HCT116 (cell line): ENCODE measurements around the gene ZNF581. TPM values are rescaled to one million over a fixed set of nuclear protein-coding genes. Genes with fewer than 3 reads are reported as not detected.

Experiments
- ATAC-seq: fragments of 200-7000 bp; cut with Tn5 transposase; 2 replicates; pipeline ENCODE4 v1.9.1; 2020; ENCODE audit warnings: mild to moderate bottlenecking, moderate library complexity
- BruUV-seq: library from RNA; stranded (reverse); fragments of 400-500 nt; replicated peaks from 2 replicates; lab custom pipeline; 2021; lab: Mats Ljungman, UMichigan
- CTCF ChIA-PET: fragments of 300-600 bp; sonication (Branson Sonifier 250); formaldehyde crosslinking; loops from one replicate; lab custom pipeline; 2021; ENCODE audit warnings: antibody characterized with exemption; lab: Charles Lee
- POLR2A ChIA-PET: fragments of 300-600, 350-600 bp; sonication (Branson Sonifier 250); formaldehyde crosslinking; loops from one replicate; lab custom pipeline; 2021; ENCODE audit warnings: antibody characterized with exemption; lab: Charles Lee
- RAD21 ChIA-PET, 2 experiments: fragments of 300-600 bp; sonication (Branson Sonifier 250); formaldehyde crosslinking; loops; one replicate each; lab custom pipeline; 2023; ENCODE audit warnings: low total read pairs in 2 of 2; ENCODE audit not compliant: uncharacterized antibody in 2 of 2, unreplicated experiment in 2 of 2, low non-redundant PET in 1 of 2; lab: Charles Lee
- DNase-seq: peaks from one replicate; pipeline ENCODE4 v3.0.0-alpha.2; 2010; ENCODE audit warnings: low read depth, low spot score
- H2AFZ ChIP-seq: fragments of 200-600 bp; shearing (Covaris generic), sonication (generic); 2 replicates; pipeline ENCODE4 v1.6.1; 2017; ENCODE audit warnings: low read depth, mixed run types, mixed read lengths, antibody characterized with exemption, low read length; ENCODE audit not compliant: poor library complexity, severe bottlenecking
- H3K27ac ChIP-seq: 2 replicates; pipeline ENCODE4 v1.5.1; 2012; ENCODE audit warnings: low read depth, low read length
- H3K27me3 ChIP-seq: fragments of 200-600 bp; sonication (generic); 2 replicates; pipeline ENCODE4 v1.6.1; 2016; ENCODE audit warnings: mixed run types, low read length, mixed read lengths; ENCODE audit not compliant: insufficient read depth
- H3K36me3 ChIP-seq, 2 experiments: fragments of 200-500 bp in 1 of 2; fragments of 200-600 bp in 1 of 2; sonication (Bioruptor generic) in 1 of 2; sonication (generic) in 1 of 2; 2 replicates each; pipeline versions ENCODE4 v1.5.1 to v1.6.1; 2014 to 2016; ENCODE audit warnings: low read length in 2 of 2, inconsistent platforms in 1 of 2, mixed read lengths in 1 of 2, mixed run types in 1 of 2; ENCODE audit not compliant: insufficient read depth in 2 of 2, control insufficient read depth in 1 of 2
- H3K4me1 ChIP-seq, 2 experiments: fragments of 200-600 bp in 1 of 2; sonication (generic) in 1 of 2; 2 replicates each; pipeline versions ENCODE4 v1.5.1 to v1.6.1; 2012 to 2017; ENCODE audit warnings: low read length in 2 of 2, inconsistent platforms in 1 of 2, mild to moderate bottlenecking in 1 of 2, mixed read lengths in 1 of 2, mixed run types in 1 of 2, moderate library complexity in 1 of 2; ENCODE audit not compliant: insufficient read depth in 2 of 2, control insufficient read depth in 1 of 2
- H3K4me2 ChIP-seq: fragments of 200-600 bp; sonication (generic); 2 replicates; pipeline ENCODE4 v1.6.1; 2017; ENCODE audit warnings: mixed run types, low read length, mixed read lengths
- H3K4me3 ChIP-seq, 2 experiments: fragments of 200-600 bp in 1 of 2; sonication (generic) in 1 of 2; replicated peaks in 1 of 2; 2 replicates each; pipeline ENCODE4 v1.5.1; 2011 to 2016; ENCODE audit warnings: low read length in 2 of 2, control low read depth in 1 of 2, low read depth in 1 of 2, mild to moderate bottlenecking in 1 of 2, mixed read lengths in 1 of 2, mixed run types in 1 of 2
- H3K79me2 ChIP-seq: fragments of 200-600 bp; sonication (generic); 2 replicates; pipeline ENCODE4 v1.6.1; 2017; ENCODE audit warnings: mild to moderate bottlenecking, mixed run types, low read length, moderate library complexity, mixed read lengths; ENCODE audit not compliant: insufficient read depth
- H3K9ac ChIP-seq: fragments of 200-600 bp; sonication (generic); 2 replicates; pipeline ENCODE4 v1.6.1; 2016; ENCODE audit warnings: low read length, mixed read lengths
- H3K9me2 ChIP-seq: fragments of 200-600 bp; sonication (generic), shearing (Covaris generic); 2 replicates; pipeline ENCODE4 v1.6.1; 2017; ENCODE audit warnings: mixed run types, mild to moderate bottlenecking, moderate library complexity; ENCODE audit not compliant: insufficient read depth
- H3K9me3 ChIP-seq, 2 experiments: fragments of 200-500 bp in 1 of 2; fragments of 200-600 bp in 1 of 2; sonication (Bioruptor generic) in 1 of 2; sonication (generic) in 1 of 2; 2 replicates each; pipeline ENCODE4 v1.6.1; 2014 to 2017; ENCODE audit warnings: low read length in 2 of 2, mixed read lengths in 2 of 2, inconsistent platforms in 1 of 2, low read depth in 1 of 2, mild to moderate bottlenecking in 1 of 2, mixed run types in 1 of 2, moderate library complexity in 1 of 2; ENCODE audit not compliant: control insufficient read depth in 1 of 2, insufficient read depth in 1 of 2
- H4K20me1 ChIP-seq: fragments of 200-600 bp; sonication (generic), shearing (Covaris generic); 2 replicates; pipeline ENCODE4 v1.6.1; 2017; ENCODE audit warnings: mixed run types, mild to moderate bottlenecking, moderate library complexity; ENCODE audit not compliant: insufficient read depth
- CBX3 ChIP-seq: IDR thresholded peaks from 2 replicates; pipeline ENCODE4 v1.6.1; 2012; ENCODE audit warnings: low read depth
- EZH2 ChIP-seq: fragments of 200-600 bp; sonication (generic); IDR thresholded peaks from 2 replicates; pipeline ENCODE4 v1.6.1; 2017; ENCODE audit warnings: antibody characterized with exemption, mixed run types
- MAX ChIP-seq: IDR thresholded peaks from 2 replicates; pipeline ENCODE4 v1.6.1; 2012
- POLR2A ChIP-seq: IDR thresholded peaks from 2 replicates; pipeline ENCODE4 v1.7.0; 2011; ENCODE audit warnings: borderline replicate concordance; ENCODE audit not compliant: insufficient read depth, insufficient read length; ENCODE audit errors: extremely low read depth
- RAD21 ChIP-seq: IDR thresholded peaks from 2 replicates; pipeline ENCODE4 v1.6.1; 2012; ENCODE audit warnings: low read depth, mild to moderate bottlenecking
- REST ChIP-seq: IDR thresholded peaks from 2 replicates; pipeline ENCODE4 v1.6.1; 2012; ENCODE audit warnings: low read depth
- YY1 ChIP-seq: IDR thresholded peaks from 2 replicates; pipeline ENCODE4 v1.6.1; 2011; ENCODE audit warnings: low read length, low read depth, moderate library complexity, mild to moderate bottlenecking; ENCODE audit not compliant: insufficient replicate concordance; ENCODE audit errors: extremely low read depth
- intact Hi-C: fragments of 100-400 bp; cut with micrococcal nuclease; formaldehyde crosslinking; loops from 2 replicates; pipeline ENCODE4 v1.10.0; 2022
- total RNA-seq: library from RNA; stranded (reverse); gene quantifications from one replicate; pipeline ENCODE4 v1.2.1, GENCODE V29; 2021; ENCODE audit not compliant: unreplicated experiment
- TF ChIP-seq, protein P1 (sequence below): IDR thresholded peaks from 2 replicates; pipeline ENCODE4 v1.6.1; 2012
- TF ChIP-seq, protein P2 (sequence below), 3 experiments: fragments of 200-600 bp in 1 of 3; sonication (generic) in 1 of 3; IDR thresholded peaks in 2 of 3; conservative IDR thresholded peaks in 1 of 3; 2 replicates each; pipeline ENCODE4 v1.5.1; 2012 to 2017; ENCODE audit warnings: low read depth in 2 of 3, low read length in 2 of 3, antibody characterized with exemption in 1 of 3, borderline replicate concordance in 1 of 3, control low read depth in 1 of 3, mild to moderate bottlenecking in 1 of 3, mixed read lengths in 1 of 3, mixed run types in 1 of 3, moderate library complexity in 1 of 3; ENCODE audit not compliant: insufficient read depth in 1 of 3

ZNF581 gene
- total RNA-seq, 1 experiment from 2014 or later, result 44.4 TPM

DNA sequence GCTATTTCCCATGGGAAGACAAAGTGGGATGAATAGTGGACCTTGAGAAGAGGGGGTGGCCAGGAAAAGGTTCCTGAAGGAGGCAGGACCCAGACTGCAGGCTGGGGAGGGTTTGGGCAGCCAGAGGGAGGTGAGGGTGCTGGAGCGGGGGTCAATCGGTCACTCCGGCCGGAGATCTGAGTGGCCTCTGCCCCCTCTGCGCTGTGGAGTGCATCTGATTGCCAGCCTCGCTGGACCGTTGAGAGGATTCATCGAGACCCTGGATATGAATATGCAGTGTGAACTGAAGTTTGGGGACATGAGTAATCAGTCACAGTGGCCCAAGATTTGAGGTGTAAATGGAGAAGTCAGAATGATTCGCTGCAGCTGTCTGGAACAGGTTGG is 8.1 kb upstream of the ZNF581 start:
- Histone ChIP-seq H2AFZ (no peak overlapping the region), H3K4me3 (peak overlapping the region; percentile 78 to 93), H3K79me2 (peaks cover 45% of the 10 kb centered on the region), H3K9ac (peak overlapping the region; percentile 95), H4K20me1 (no peaks in the 10 kb centered on the region), H3K4me1 (peaks cover 31 to 58% of the 10 kb centered on the region in 2 experiments), H3K9me3 (no peaks in the 10 kb centered on the region), H3K4me2 (peak overlapping the region; percentile 88), H3K9me2 (no peaks in the 10 kb centered on the region), H3K27me3 (no peaks in the 10 kb centered on the region), H3K36me3 (0 out of 4 replicates have a peak, but pooled peaks cover 0 to 3% of the 10 kb centered on the region in 2 experiments), H3K27ac (peak overlapping the region; percentile 77)
- intact Hi-C loops, result loop anchor here (1.0 to 10.0 kb wide), 3 partner anchors 162 to 981 kb away; partner anchors contain the start of gene TNNT1
- ATAC-seq (no peak), DNase-seq (no peak)
- RAD21 ChIA-PET, result no interaction called here
- TSS peak; percentile 79 for BruUV-seq
- POLR2A ChIA-PET, result interaction anchor here (0.7 to 1.5 kb wide), 4 partner anchors 8 to 19 kb away, joined by 3 to 5 read pairs (median 4); partner anchors contain the start of genes U2AF2 and ZNF784
- TF ChIP-seq RAD21, result no peak
- CTCF ChIA-PET, result interaction anchor here (0.8 to 4.6 kb wide), 2 partner anchors 19 to 698 kb away, joined by 3 to 24 read pairs; partner anchors contain the start of gene U2AF2

DNA sequence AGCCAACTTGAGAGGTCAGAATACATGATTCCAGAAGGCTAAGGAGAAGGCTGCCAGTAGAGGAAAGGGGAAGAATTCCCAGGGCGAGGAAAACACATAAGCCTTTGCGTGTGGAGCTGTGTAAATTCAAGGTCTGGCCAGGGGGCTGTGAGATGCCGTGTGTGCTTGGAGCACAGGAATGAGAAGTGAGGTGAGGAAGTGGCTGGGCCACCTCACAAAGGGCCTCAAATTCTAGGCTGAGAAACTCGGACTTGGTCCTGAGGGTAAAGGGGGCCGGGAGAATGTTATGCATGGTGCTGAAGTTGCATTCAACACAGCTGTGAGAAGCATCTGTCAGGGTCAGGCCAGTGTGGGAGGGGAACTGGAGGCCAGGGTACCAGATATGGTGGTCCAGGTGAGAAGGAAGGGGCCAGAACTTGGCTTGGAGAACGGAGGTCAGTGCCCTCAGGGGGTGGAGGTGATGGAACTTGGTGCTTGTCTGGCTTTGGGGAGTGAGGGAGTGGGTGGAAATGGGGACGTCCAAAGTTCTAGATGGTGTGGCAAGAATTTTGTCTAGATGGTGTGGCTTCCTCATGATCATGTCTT is 7.5 kb upstream of the ZNF581 start:
- no peak overlapping the region for H2AFZ ChIP-seq
- ChIA-PET CTCF (no interaction called here), RAD21 (no interaction called here), POLR2A (interaction anchor here (1.5 kb wide), 1 partner anchor 12 kb away, joined by 4 read pairs; the partner anchor contains the start of gene ZNF784)
- no peak for DNase-seq
- 0 out of 4 replicates have a peak, but pooled peaks cover 0 to 3% of the 10 kb centered on the region in 2 experiments for H3K36me3 ChIP-seq
- intact Hi-C loops, result loop anchor here (1.0 to 10.0 kb wide), 3 partner anchors 163 to 981 kb away; partner anchors contain the start of gene TNNT1
- H3K27ac ChIP-seq, result peak overlapping the region; percentile 77; the same call in 1 of the 2 replicates
- H3K9ac ChIP-seq, result peak overlapping the region; percentile 95
- H3K4me1 ChIP-seq, result peaks cover 32 to 62% of the 10 kb centered on the region in 2 experiments
- no peak for ATAC-seq
- H3K9me3 ChIP-seq, result no peaks in the 10 kb centered on the region
- H3K4me2 ChIP-seq, result peak overlapping the region; percentile 88
- peaks cover 47% of the 10 kb centered on the region for H3K79me2 ChIP-seq
- H3K9me2 ChIP-seq, result no peaks in the 10 kb centered on the region
- TF ChIP-seq, protein P1, sequence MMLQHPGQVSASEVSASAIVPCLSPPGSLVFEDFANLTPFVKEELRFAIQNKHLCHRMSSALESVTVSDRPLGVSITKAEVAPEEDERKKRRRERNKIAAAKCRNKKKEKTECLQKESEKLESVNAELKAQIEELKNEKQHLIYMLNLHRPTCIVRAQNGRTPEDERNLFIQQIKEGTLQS, result no peak
- TF ChIP-seq MAX (no peak), CBX3 (no peak), YY1 (no peak), POLR2A (no peak), REST (no peak), EZH2 (no peak)
- TF ChIP-seq, protein P2, sequence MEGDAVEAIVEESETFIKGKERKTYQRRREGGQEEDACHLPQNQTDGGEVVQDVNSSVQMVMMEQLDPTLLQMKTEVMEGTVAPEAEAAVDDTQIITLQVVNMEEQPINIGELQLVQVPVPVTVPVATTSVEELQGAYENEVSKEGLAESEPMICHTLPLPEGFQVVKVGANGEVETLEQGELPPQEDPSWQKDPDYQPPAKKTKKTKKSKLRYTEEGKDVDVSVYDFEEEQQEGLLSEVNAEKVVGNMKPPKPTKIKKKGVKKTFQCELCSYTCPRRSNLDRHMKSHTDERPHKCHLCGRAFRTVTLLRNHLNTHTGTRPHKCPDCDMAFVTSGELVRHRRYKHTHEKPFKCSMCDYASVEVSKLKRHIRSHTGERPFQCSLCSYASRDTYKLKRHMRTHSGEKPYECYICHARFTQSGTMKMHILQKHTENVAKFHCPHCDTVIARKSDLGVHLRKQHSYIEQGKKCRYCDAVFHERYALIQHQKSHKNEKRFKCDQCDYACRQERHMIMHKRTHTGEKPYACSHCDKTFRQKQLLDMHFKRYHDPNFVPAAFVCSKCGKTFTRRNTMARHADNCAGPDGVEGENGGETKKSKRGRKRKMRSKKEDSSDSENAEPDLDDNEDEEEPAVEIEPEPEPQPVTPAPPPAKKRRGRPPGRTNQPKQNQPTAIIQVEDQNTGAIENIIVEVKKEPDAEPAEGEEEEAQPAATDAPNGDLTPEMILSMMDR (IDR thresholded peaks at IDR 0.05 in 2 of 3, conservative IDR thresholded peaks at IDR 0.05 in 1 of 3; ENCODE audit: borderline replicate concordance in 1 of 3, insufficient read depth in 1 of 3, low read depth in 2 of 3, low read length in 2 of 3), result no peak
- no peaks in the 10 kb centered on the region for H3K27me3 ChIP-seq
- H3K4me3 ChIP-seq, result peak overlapping the region; percentile 78 to 93
- H4K20me1 ChIP-seq, result no peaks in the 10 kb centered on the region
- BruUV-seq, result no TSS peak
